ENCODE measurements around the gene SUSD4.

GRCh38 chr1:223290397-223290796 is 73.6 kb downstream of the SUSD4 start:
- TF ChIP-seq POLR2A (conservative IDR thresholded peaks at IDR 0.05), result no peak
- no peak for TF ChIP-seq SRF (CRISPR knock-in tag; IDR thresholded peaks at IDR 0.05)
- no peak for TF ChIP-seq NR2C2 (CRISPR knock-in tag; IDR thresholded peaks at IDR 0.05)
- TF ChIP-seq NR2C2 (tag; IDR thresholded peaks at IDR 0.05), result no peak
- no peak for TF ChIP-seq TAF7 (tag; IDR thresholded peaks at IDR 0.05)
- TF ChIP-seq ELK1 (CRISPR knock-in tag; IDR thresholded peaks at IDR 0.05), result no peak
- TF ChIP-seq E2F4 (CRISPR knock-in tag; IDR thresholded peaks at IDR 0.05; ENCODE audit: low read depth), result no peak
- TF ChIP-seq MTA3 (IDR thresholded peaks at IDR 0.05; ENCODE audit: borderline replicate concordance), result no peak
- no peak for TF ChIP-seq PTTG1 (tag; IDR thresholded peaks at IDR 0.05; ENCODE audit: low read depth)

Data from K562 (cell line).